ENCODE results near the gene VGF.
A peak's percentile ranks its signal among the peaks of the same experiment; 100 is the strongest.
"Not testable (repeated sequence)": the region's sequence is repeated elsewhere in the genome, so short reads cannot be mapped to it uniquely, and the experiment has no call there.

VGF gene

GRCh38 chr7:101119876-101120275 is 45.5 kb downstream of the VGF start:
- in situ Hi-C loops (cut with HindIII; ENCODE audit: low pct_ligation_motif_present, low sequenced_read_pairs), result no loop called here
- peak overlapping the region; percentile 97 for H3K27ac ChIP-seq
- peak; percentile 62 for DNase-seq
- no peak overlapping the region for H3K4me3 ChIP-seq (ENCODE audit: low read depth, low read length)
- TF ChIP-seq CTCF (IDR thresholded peaks at IDR 0.05; ENCODE audit: low read depth, low read length, missing control alignments), result no peak
- no peaks in the 10 kb centered on the region for H3K27me3 ChIP-seq (replicated peaks)
- H3K36me3 ChIP-seq (replicated peaks), result no peaks in the 10 kb centered on the region

- H3K4me3 ChIP-seq (ENCODE audit: low read depth, low read length), result no peak overlapping the region
- peak overlapping the region; percentile 97 for H3K27ac ChIP-seq
- in situ Hi-C loops (cut with HindIII; ENCODE audit: low pct_ligation_motif_present, low sequenced_read_pairs), result no loop called here
Observed at GRCh38 chr7:101118856-101119255, 46.5 kb downstream of the VGF start.

GRCh38 chr7:101116898-101117297 is 48.5 kb downstream of the VGF start:
- DNase-seq, result peak; percentile 57
- Histone ChIP-seq H3K27ac (peak overlapping the region; percentile 97), H3K27me3 (replicated peaks) (no peaks in the 10 kb centered on the region), H3K36me3 (replicated peaks) (no peaks in the 10 kb centered on the region), H3K4me3 (ENCODE audit: low read depth, low read length) (no peak overlapping the region)
- in situ Hi-C loops (cut with HindIII; ENCODE audit: low pct_ligation_motif_present, low sequenced_read_pairs), result no loop called here
- no peak for TF ChIP-seq CTCF (IDR thresholded peaks at IDR 0.05; ENCODE audit: low read depth, low read length, missing control alignments)

More at GRCh38 chr7:101118856-101119255, 46.5 kb downstream of the VGF start:
- Histone ChIP-seq H3K36me3 (replicated peaks) (no peaks in the 10 kb centered on the region), H3K27me3 (replicated peaks) (no peaks in the 10 kb centered on the region)
- DNase-seq, result no peak
- no peak for TF ChIP-seq CTCF (IDR thresholded peaks at IDR 0.05; ENCODE audit: low read depth, low read length, missing control alignments)

- H3K36me3 ChIP-seq (replicated peaks), result no peaks in the 10 kb centered on the region
- H3K27me3 ChIP-seq (replicated peaks), result no peaks in the 10 kb centered on the region
- in situ Hi-C loops (cut with HindIII; ENCODE audit: low pct_ligation_motif_present, low sequenced_read_pairs), result no loop called here
- no peak for TF ChIP-seq CTCF (IDR thresholded peaks at IDR 0.05; ENCODE audit: low read depth, low read length, missing control alignments)
- H3K4me3 ChIP-seq (ENCODE audit: low read depth, low read length), result no peak overlapping the region
- DNase-seq, result no peak
- H3K27ac ChIP-seq, result peak overlapping the region; percentile 93
Observed at GRCh38 chr7:101115215-101115614, 50.2 kb downstream of the VGF start.

GRCh38 chr7:101114492-101114891 is 50.9 kb downstream of the VGF start:
- peak overlapping the region; percentile 93 for H3K27ac ChIP-seq
- in situ Hi-C loops (cut with HindIII; ENCODE audit: low pct_ligation_motif_present, low sequenced_read_pairs), result no loop called here
- H3K27me3 ChIP-seq (replicated peaks), result no peaks in the 10 kb centered on the region
- no peak overlapping the region for H3K4me3 ChIP-seq (ENCODE audit: low read depth, low read length)
- DNase-seq, result peak; percentile 72
- no peak for TF ChIP-seq CTCF (IDR thresholded peaks at IDR 0.05; ENCODE audit: low read depth, low read length, missing control alignments)
- no peaks in the 10 kb centered on the region for H3K36me3 ChIP-seq (replicated peaks)

GRCh38 chr7:101113836-101114235 is 51.5 kb downstream of the VGF start:
- H3K4me3 ChIP-seq (ENCODE audit: low read depth, low read length), result no peak overlapping the region

GRCh38 chr7:101113140-101113539 is 52.2 kb downstream of the VGF start:
- H3K4me3 ChIP-seq (ENCODE audit: low read depth, low read length); H3K36me3 ChIP-seq (replicated peaks); H3K27me3 ChIP-seq (replicated peaks); in situ Hi-C loops (cut with HindIII; ENCODE audit: low pct_ligation_motif_present, low sequenced_read_pairs); DNase-seq: not testable (repeated sequence)
- peak overlapping the region; percentile 93 for H3K27ac ChIP-seq

More at GRCh38 chr7:101113836-101114235, 51.5 kb downstream of the VGF start:
- H3K27me3 ChIP-seq (replicated peaks), result no peaks in the 10 kb centered on the region
- TF ChIP-seq CTCF (IDR thresholded peaks at IDR 0.05; ENCODE audit: low read depth, low read length, missing control alignments), result no peak
- DNase-seq, result no peak
- no peaks in the 10 kb centered on the region for H3K36me3 ChIP-seq (replicated peaks)
- peak overlapping the region; percentile 93 for H3K27ac ChIP-seq
- in situ Hi-C loops (cut with HindIII; ENCODE audit: low pct_ligation_motif_present, low sequenced_read_pairs), result no loop called here
